Neural cell (in vitro differentiated cells): ENCODE results near the gene PDK2. TPM values are rescaled to one million over a fixed set of nuclear protein-coding genes. Genes with fewer than 3 reads are reported as not detected.

ENCODE experiments used
- H2AFZ ChIP-seq: fragments of 200-600, 300-800 bp; sonication (generic), shearing (Covaris generic); 2 replicates; pipeline ENCODE4 v1.6.0; 2014; ENCODE audit warnings: low read depth, mild to moderate bottlenecking, antibody characterized with exemption, low read length, moderate library complexity
- H3F3A ChIP-seq: fragments of 200-600 bp; shearing (Covaris generic); 2 replicates; pipeline ENCODE4 v1.6.1; 2016; ENCODE audit warnings: mild to moderate bottlenecking, moderate library complexity, mixed read lengths, antibody characterized with exemption, low read length; ENCODE audit not compliant: insufficient read depth, poor library complexity, severe bottlenecking
- H3K27ac ChIP-seq: fragments of 200-600, 300-800 bp; sonication (generic), shearing (Covaris generic); 2 replicates; pipeline ENCODE4 v1.5.1; 2014; ENCODE audit warnings: mild to moderate bottlenecking, low read length, moderate library complexity
- H3K27me3 ChIP-seq: fragments of 300-800, 200-600 bp; sonication (generic), shearing (Covaris generic); 2 replicates; pipeline ENCODE4 v1.6.0; 2014; ENCODE audit warnings: mild to moderate bottlenecking, low read depth, low read length, moderate library complexity; ENCODE audit not compliant: insufficient read depth
- H3K36me3 ChIP-seq: fragments of 300-800, 200-600 bp; sonication (generic), shearing (Covaris generic); 2 replicates; pipeline ENCODE4 v1.5.1; 2014; ENCODE audit warnings: mild to moderate bottlenecking, antibody characterized with exemption, low read length, moderate library complexity; ENCODE audit not compliant: insufficient read depth
- H3K4me2 ChIP-seq: fragments of 300-800, 200-600 bp; sonication (generic), shearing (Covaris generic); 2 replicates; pipeline ENCODE4 v1.6.0; 2014; ENCODE audit warnings: mild to moderate bottlenecking, low read length
- H3K4me3 ChIP-seq: fragments of 300-800, 200-600 bp; sonication (generic), shearing (Covaris generic); 2 replicates; pipeline ENCODE4 v1.5.1; 2014; ENCODE audit warnings: mild to moderate bottlenecking, low read length, moderate library complexity
- H3K79me2 ChIP-seq: fragments of 200-600 bp; shearing (Covaris generic); replicated peaks from 2 replicates; pipeline ENCODE4 v1.6.0; 2014; ENCODE audit warnings: mild to moderate bottlenecking, low read length, moderate library complexity; ENCODE audit not compliant: insufficient read depth
- H3K9ac ChIP-seq: fragments of 300-800, 200-600 bp; sonication (generic), shearing (Covaris generic); 2 replicates; pipeline ENCODE4 v1.6.1; 2016; ENCODE audit warnings: mild to moderate bottlenecking, low read length, mixed read lengths
- H3K9me2 ChIP-seq: fragments of 200-600 bp; shearing (Covaris generic); 2 replicates; pipeline ENCODE4 v1.6.1; 2016; ENCODE audit warnings: mild to moderate bottlenecking, low read length, mixed read lengths; ENCODE audit not compliant: insufficient read depth
- H3K9me3 ChIP-seq: fragments of 200-600, 300-800 bp; sonication (generic), shearing (Covaris generic); 2 replicates; pipeline ENCODE4 v1.6.1; 2016; ENCODE audit warnings: mild to moderate bottlenecking, mixed run types, low read length, moderate library complexity, mixed read lengths
- H4K20me1 ChIP-seq: fragments of 200-600 bp; shearing (Covaris generic); 2 replicates; pipeline ENCODE4 v1.6.1; 2016; ENCODE audit warnings: mild to moderate bottlenecking, mixed run types; ENCODE audit not compliant: insufficient read depth
- CTCF ChIP-seq: fragments of 450-650 bp; IDR thresholded peaks from 2 replicates; pipeline ENCODE4 v1.5.1; 2014; ENCODE audit warnings: antibody characterized with exemption, mild to moderate bottlenecking, moderate library complexity; ENCODE audit not compliant: poor library complexity, severe bottlenecking
- EP300 ChIP-seq: fragments of 450-650 bp; conservative IDR thresholded peaks from 2 replicates; pipeline ENCODE4 v1.6.1; 2014; ENCODE audit warnings: antibody characterized with exemption, mild to moderate bottlenecking, moderate library complexity; ENCODE audit not compliant: poor library complexity, severe bottlenecking
- EZH2 ChIP-seq: fragments of 200-600, 300-800 bp; shearing (Covaris generic), sonication (generic); IDR thresholded peaks from 2 replicates; pipeline ENCODE4 v1.6.1; 2014; ENCODE audit warnings: antibody characterized with exemption, low read length, borderline replicate concordance, mild to moderate bottlenecking; ENCODE audit not compliant: insufficient read depth, poor library complexity, severe bottlenecking
- MXI1 ChIP-seq: fragments of 450-650 bp; conservative IDR thresholded peaks from 2 replicates; pipeline ENCODE4 v1.6.1; 2014; ENCODE audit warnings: antibody characterized with exemption, mild to moderate bottlenecking; ENCODE audit not compliant: poor library complexity, severe bottlenecking
- POLR2AphosphoS5 ChIP-seq: IDR thresholded peaks from 2 replicates; pipeline ENCODE4 v1.6.1; 2012
- RAD21 ChIP-seq: fragments of 450-650 bp; conservative IDR thresholded peaks from 2 replicates; pipeline ENCODE4 v1.6.1; 2014; ENCODE audit warnings: antibody characterized with exemption, mild to moderate bottlenecking, moderate library complexity
- REST ChIP-seq: IDR thresholded peaks from 2 replicates; pipeline ENCODE4 v1.6.1; 2012; ENCODE audit warnings: borderline replicate concordance
- SMC3 ChIP-seq: fragments of 450-650 bp; conservative IDR thresholded peaks from 2 replicates; pipeline ENCODE4 v1.6.1; 2014; ENCODE audit warnings: antibody characterized with exemption, mild to moderate bottlenecking, moderate library complexity; ENCODE audit not compliant: poor library complexity
- TAF1 ChIP-seq: IDR thresholded peaks from 2 replicates; pipeline ENCODE4 v1.6.1; 2012; ENCODE audit warnings: low read depth
- polyA plus RNA-seq: library from polyadenylated mRNA; depleted of rRNA; stranded (reverse); fragments of >200 nt; gene quantifications from 2 replicates; pipeline ENCODE4 v1.2.3, GENCODE V29; 2014

The PDK2 gene
- polyA plus RNA-seq, 1 donor from 2014 or later: 36.2 TPM

GRCh38 chr17:50071692-50072091 is 23.5 kb upstream of the PDK2 start:
- TF ChIP-seq TAF1: no peak
- TF ChIP-seq EP300: no peak
- TF ChIP-seq SMC3: no peak
- TF ChIP-seq EZH2: no peak
- TF ChIP-seq MXI1: no peak
- TF ChIP-seq REST: no peak
- TF ChIP-seq CTCF: no peak
- no peak for TF ChIP-seq RAD21
- TF ChIP-seq POLR2AphosphoS5: no peak
- no peaks in the 10 kb centered on the region for H4K20me1 ChIP-seq
- no peak overlapping the region for H3K27ac ChIP-seq

GRCh38 chr17:50072130-50072529 is 23.0 kb upstream of the PDK2 start:
- Histone ChIP-seq H3K9me2 (no peaks in the 10 kb centered on the region), H3K9ac (no peak overlapping the region), H3K79me2 (no peaks in the 10 kb centered on the region), H4K20me1 (no peaks in the 10 kb centered on the region), H3K36me3 (peaks cover 6% of the 10 kb centered on the region), H3F3A (no peaks in the 10 kb centered on the region), H3K9me3 (no peaks in the 10 kb centered on the region), H2AFZ (no peak overlapping the region), H3K27ac (no peak overlapping the region), H3K4me2 (no peak overlapping the region), H3K27me3 (no peaks in the 10 kb centered on the region), H3K4me3 (no peak overlapping the region)
- no peak for TF ChIP-seq TAF1
- TF ChIP-seq POLR2AphosphoS5: no peak
- TF ChIP-seq CTCF: no peak
- no peak for TF ChIP-seq RAD21
- no peak for TF ChIP-seq SMC3
- TF ChIP-seq EP300: no peak
- no peak for TF ChIP-seq MXI1
- no peak for TF ChIP-seq REST
- TF ChIP-seq EZH2: no peak

More at GRCh38 chr17:50071692-50072091, 23.5 kb upstream of the PDK2 start:
- no peak overlapping the region for H3K4me2 ChIP-seq
- H3F3A ChIP-seq: no peaks in the 10 kb centered on the region
- no peaks in the 10 kb centered on the region for H3K79me2 ChIP-seq
- no peak overlapping the region for H3K9ac ChIP-seq
- H3K4me3 ChIP-seq: no peak overlapping the region
- no peaks in the 10 kb centered on the region for H3K9me3 ChIP-seq
- H3K9me2 ChIP-seq: no peaks in the 10 kb centered on the region
- H3K36me3 ChIP-seq: peaks cover 6% of the 10 kb centered on the region
- H3K27me3 ChIP-seq: no peaks in the 10 kb centered on the region
- H2AFZ ChIP-seq: no peak overlapping the region
